Pulmonary artery endothelial cell (primary cell): ENCODE data around the gene HPSE2. TPM values are rescaled to one million over a fixed set of nuclear protein-coding genes. Genes with fewer than 3 reads are reported as not detected.
"Not testable (repeated sequence)": the region's sequence is repeated elsewhere in the genome, so short reads cannot be mapped to it uniquely, and the experiment has no call there.

ENCODE experiments used
- DNase-seq: peaks from one replicate; pipeline ENCODE4 v3.0.0-alpha.2; 2011; ENCODE audit warnings: low read depth, low spot score
- total RNA-seq: library from RNA; depleted of rRNA; stranded (reverse); fragments of >200 nt; gene quantifications from 2 replicates; pipeline ENCODE4 v1.2.3, GENCODE V29; 2014

The HPSE2 gene
- total RNA-seq = not detected in 2 replicates

- DNase-seq = no peak
Measured at GRCh38 chr10:99235658-99236626, at the start of gene HPSE2. Gene HPSE2 (minus strand): TSS chr10:99235852.

GRCh38 chr10:99280472-99280871, 44.8 kb upstream of the HPSE2 start:
- DNase-seq = no peak

GRCh38 chr10:99279626-99280111, 44.0 kb upstream of the HPSE2 start:
- no peak for DNase-seq

GRCh38 chr10:99276848-99277486, 41.3 kb upstream of the HPSE2 start:
- no peak for DNase-seq

GRCh38 chr10:99266383-99266782, 30.7 kb upstream of the HPSE2 start:
- DNase-seq = no peak

- DNase-seq = no peak
Measured at GRCh38 chr10:99248824-99249223, 13.2 kb upstream of the HPSE2 start.

- DNase-seq = not testable (repeated sequence)
Measured at GRCh38 chr10:99247893-99248292, 12.2 kb upstream of the HPSE2 start.

GRCh38 chr10:99236627-99237309, 1.1 kb upstream of the HPSE2 start:
- no peak for DNase-seq

GRCh38 chr10:99234791-99235657, 628 bp downstream of the HPSE2 start:
- DNase-seq = no peak

- DNase-seq = no peak
Measured at GRCh38 chr10:99234041-99234790, 1.4 kb downstream of the HPSE2 start.

- DNase-seq = no peak
Measured at GRCh38 chr10:99233689-99234037, 2.0 kb downstream of the HPSE2 start.

GRCh38 chr10:99233000-99233688, 2.5 kb downstream of the HPSE2 start:
- DNase-seq = no peak

- no peak for DNase-seq
Measured at GRCh38 chr10:99232360-99232999, 3.2 kb downstream of the HPSE2 start.

GRCh38 chr10:99224766-99225165, 10.9 kb downstream of the HPSE2 start:
- no peak for DNase-seq

- no peak for DNase-seq
Measured at GRCh38 chr10:99207340-99207739, 28.3 kb downstream of the HPSE2 start.

- no peak for DNase-seq
Measured at GRCh38 chr10:99203310-99203709, 32.3 kb downstream of the HPSE2 start.

GRCh38 chr10:99172950-99173349, 62.7 kb downstream of the HPSE2 start:
- DNase-seq = no peak

- no peak for DNase-seq
Measured at GRCh38 chr10:99172128-99172738, 63.4 kb downstream of the HPSE2 start.
